HG03460 (cell line): ENCODE results near the gene AP5Z1.

ENCODE experiments used
- ATAC-seq: cut with Tn5 transposase; IDR thresholded peaks from one replicate; pipeline ENCODE4 v1.9.1; 2021; ENCODE audit not compliant: unreplicated experiment

The AP5Z1 gene

GRCh38 chr7:4819560-4820404 is 44.4 kb downstream of the AP5Z1 start:
- ATAC-seq, result no peak

GRCh38 chr7:4820405-4820966 is 45.1 kb downstream of the AP5Z1 start:
- no peak for ATAC-seq

GRCh38 chr7:4820967-4821471 is 45.6 kb downstream of the AP5Z1 start:
- ATAC-seq, result no peak

GRCh38 chr7:4822677-4823076 is 47.3 kb downstream of the AP5Z1 start:
- ATAC-seq, result no peak

- no peak for ATAC-seq
Observed at GRCh38 chr7:4823441-4824119, 48.2 kb downstream of the AP5Z1 start.

GRCh38 chr7:4824120-4824775 is 48.8 kb downstream of the AP5Z1 start:
- ATAC-seq, result no peak

GRCh38 chr7:4825081-4825480 is 49.7 kb downstream of the AP5Z1 start:
- ATAC-seq, result no peak

GRCh38 chr7:4828720-4829383 is 53.4 kb downstream of the AP5Z1 start:
- no peak for ATAC-seq

GRCh38 chr7:4830176-4830575 is 54.8 kb downstream of the AP5Z1 start:
- ATAC-seq, result no peak

GRCh38 chr7:4831723-4832495 is 56.5 kb downstream of the AP5Z1 start:
- no peak for ATAC-seq

GRCh38 chr7:4832711-4833110 is 57.3 kb downstream of the AP5Z1 start:
- ATAC-seq, result no peak

GRCh38 chr7:4833176-4833575 is 57.8 kb downstream of the AP5Z1 start:
- no peak for ATAC-seq

GRCh38 chr7:4833691-4834600 is 58.5 kb downstream of the AP5Z1 start:
- ATAC-seq, result no peak

- ATAC-seq, result no peak
Observed at GRCh38 chr7:4834601-4835397, 59.4 kb downstream of the AP5Z1 start.

- ATAC-seq, result no peak
Observed at GRCh38 chr7:4835398-4836205, 60.2 kb downstream of the AP5Z1 start.

- no peak for ATAC-seq
Observed at GRCh38 chr7:4836206-4836661, 60.8 kb downstream of the AP5Z1 start.
